Bone marrow (tissue), 2 donors: ENCODE data around the gene CGREF1.
A peak's percentile ranks its signal among the peaks of the same experiment; 100 is the strongest.
"Not testable (repeated sequence)": the region's sequence is repeated elsewhere in the genome, so short reads cannot be mapped to it uniquely, and the experiment has no call there.

ENCODE experiments used
- DNase-seq, 2 donors: peaks; one replicate each; lab custom pipeline; 2025; lab: John Stamatoyannopoulos, UW

The CGREF1 gene

GRCh38 chr2:27111392-27112078 lies 7.4 kb downstream of the CGREF1 start:
- not testable (repeated sequence) for DNase-seq

DNA sequence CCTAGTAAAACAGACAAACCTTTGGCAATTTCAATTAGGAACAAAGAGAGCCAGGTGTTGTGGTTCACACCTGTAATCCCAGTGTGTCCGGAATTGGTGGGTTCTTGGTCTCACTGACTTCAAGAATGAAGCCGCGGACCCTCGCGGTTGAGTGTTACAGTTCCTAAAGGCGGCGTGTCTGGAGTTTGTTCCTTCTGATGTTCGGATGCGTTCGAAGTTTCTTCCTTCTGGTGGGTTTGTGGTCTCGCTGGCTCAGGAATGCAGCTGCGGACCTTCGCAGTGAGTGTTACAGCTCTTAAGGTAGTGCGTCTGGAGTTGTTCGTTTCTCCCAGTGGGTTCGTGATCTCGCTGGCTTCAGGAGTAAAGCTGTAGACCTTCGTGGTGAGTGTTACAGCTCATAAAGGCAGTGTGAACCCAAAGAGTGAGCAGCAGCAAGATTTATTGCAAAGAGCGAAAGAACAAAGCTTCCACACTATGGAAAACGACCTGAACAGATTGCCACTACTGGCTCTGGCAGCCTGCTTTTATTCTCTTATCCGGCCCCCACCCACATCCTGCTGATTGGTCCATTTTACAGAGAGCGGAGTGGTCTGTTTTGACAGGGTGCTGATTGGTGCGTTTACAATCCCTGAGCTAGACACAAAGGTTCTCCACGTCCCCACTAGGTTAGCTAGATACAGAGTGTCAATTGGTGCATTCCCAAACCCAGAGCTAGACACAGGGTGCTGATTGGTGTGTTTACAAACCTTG lies 8.2 kb downstream of the CGREF1 start:
- not testable (repeated sequence) for DNase-seq

DNA sequence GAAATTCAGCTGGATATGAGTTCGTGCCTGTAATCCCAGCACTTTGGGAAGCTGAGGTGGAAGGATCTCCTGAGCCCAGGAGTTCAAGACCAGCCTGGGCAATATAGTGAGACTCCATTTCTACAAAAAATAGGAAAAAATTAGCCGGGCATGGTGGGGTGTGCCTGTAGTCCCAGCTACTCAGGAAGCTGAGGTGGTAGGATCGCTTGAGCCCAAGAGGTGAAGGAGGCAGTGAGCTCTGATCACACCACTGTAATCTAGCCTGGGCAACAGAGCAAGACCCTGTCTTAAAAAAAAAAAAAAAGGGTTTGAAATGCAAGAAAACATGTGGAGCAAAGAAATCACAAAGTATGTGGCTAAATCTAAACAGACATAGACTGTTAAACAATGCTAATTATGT lies 9.8 kb downstream of the CGREF1 start:
- no peak for DNase-seq

DNA sequence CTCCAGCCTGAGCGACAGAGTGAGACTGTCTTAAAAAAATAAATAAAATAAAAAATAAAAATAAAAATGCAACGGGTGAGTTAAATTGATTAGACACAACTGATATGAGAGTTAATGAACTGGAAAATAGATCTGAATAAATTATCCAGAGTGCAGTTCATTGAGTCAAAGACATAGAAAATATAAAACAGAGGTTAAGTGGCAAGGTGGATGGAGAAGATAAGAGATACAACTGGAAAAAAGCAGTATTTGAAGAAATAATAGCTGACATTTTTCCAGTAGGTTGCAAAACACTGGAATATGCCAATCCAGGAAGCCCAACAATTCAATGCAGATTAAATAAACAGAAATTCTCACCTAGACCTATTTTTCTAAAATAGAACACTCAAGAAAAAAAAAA lies 10.7 kb downstream of the CGREF1 start:
- no peak for DNase-seq

GRCh38 chr2:27105981-27106380 lies 12.9 kb downstream of the CGREF1 start:
- DNase-seq = no peak

DNA sequence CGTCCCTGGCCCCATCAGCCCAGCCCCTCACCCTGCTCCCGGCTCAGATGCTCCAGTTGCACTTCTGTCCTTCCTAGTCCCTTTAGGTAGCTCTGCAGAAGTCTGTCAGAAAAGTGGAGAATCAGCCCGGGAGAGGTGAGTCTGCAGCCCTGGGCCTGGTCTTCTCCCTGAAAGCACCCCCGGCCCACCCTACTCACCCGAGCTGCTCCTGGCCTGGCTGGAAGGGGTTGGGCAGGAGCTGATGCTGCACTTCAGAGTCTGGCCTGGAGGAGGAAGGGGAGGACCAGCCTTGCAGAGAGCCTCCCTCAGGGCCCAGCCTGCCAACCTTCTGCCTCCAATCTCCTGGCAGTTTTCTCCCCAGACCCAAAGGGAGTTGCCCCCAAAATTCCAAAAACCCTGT lies 16.6 kb downstream of the CGREF1 start:
- DNase-seq = no peak

GRCh38 chr2:27100036-27100435 lies 18.9 kb downstream of the CGREF1 start:
- no peak for DNase-seq

- no peak for DNase-seq
Measured at GRCh38 chr2:27099334-27099955, 19.5 kb downstream of the CGREF1 start.

GRCh38 chr2:27097341-27097740 lies 21.6 kb downstream of the CGREF1 start:
- DNase-seq = no peak

DNA sequence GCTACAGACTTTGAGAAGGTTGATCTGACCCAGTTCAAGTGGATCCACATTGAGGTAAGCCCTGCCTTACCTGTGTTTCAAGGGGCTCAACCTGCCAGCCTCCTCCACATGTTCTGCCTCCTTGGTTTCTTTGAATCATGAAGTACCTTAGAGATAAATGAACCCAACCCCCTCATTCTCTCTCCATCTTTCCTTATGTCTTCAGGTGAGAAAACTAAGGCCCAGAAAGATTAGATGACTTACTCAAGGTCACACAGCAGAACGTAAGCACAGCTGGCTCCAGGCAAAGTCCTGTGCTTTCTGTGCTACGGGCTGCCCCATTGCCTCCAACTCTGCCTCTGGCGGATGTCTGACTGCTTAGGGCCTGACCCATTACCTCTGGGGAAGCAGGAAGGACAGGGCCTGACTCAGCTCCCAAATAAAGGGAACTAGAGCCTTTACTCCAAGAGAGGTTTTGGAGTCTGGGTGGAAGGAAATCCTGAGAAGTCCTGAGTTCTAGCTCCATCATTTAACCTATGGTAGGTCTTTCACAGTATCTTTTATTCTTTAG lies 22.1 kb downstream of the CGREF1 start:
- DNase-seq = no peak

DNA sequence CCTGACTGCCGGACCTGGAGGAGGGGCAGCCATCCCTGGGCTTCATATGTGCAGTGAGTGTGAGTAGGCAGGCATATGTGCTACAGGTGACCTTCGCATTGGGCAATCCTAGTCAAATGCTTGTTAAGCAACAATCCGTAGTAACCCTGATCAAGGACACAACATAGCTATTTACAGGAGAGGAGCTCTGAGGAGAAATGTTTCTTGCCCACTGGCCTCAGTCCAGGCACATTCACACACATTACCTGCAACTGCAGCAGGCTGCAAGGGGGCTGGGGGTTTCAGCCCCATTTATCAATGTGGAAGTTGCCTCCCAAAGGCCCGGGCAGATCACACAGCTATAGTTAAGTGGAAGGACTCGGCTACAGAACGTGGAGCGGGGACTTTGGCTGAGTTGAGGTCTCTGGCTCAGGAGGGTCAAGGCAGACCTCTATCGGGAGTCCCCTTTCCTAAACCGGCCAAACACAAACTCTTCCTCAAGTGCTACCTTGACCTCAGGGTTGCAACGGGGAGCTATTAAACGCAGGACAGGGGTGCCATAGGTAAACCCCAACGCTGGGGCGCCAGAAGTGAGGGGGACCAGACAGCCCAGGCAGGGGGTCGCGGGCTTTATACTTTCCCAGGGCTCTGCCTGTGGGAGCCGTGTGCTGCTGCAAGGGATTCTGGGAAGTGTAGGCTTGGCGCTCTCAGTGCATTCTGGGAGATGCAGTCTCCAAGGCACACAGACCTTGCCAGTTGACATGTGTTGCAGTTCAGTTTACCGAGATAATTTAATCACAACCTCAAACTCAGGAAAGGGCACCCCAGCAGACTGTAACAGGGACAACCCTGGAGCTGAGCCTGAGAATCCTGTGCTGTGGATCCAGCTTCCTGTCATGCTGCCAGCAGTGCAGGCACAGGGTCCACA lies 22.9 kb downstream of the CGREF1 start:
- peak in 1 of 2 donors; percentile 40 for DNase-seq

GRCh38 chr2:27095427-27095744 lies 23.5 kb downstream of the CGREF1 start:
- no peak for DNase-seq

DNA sequence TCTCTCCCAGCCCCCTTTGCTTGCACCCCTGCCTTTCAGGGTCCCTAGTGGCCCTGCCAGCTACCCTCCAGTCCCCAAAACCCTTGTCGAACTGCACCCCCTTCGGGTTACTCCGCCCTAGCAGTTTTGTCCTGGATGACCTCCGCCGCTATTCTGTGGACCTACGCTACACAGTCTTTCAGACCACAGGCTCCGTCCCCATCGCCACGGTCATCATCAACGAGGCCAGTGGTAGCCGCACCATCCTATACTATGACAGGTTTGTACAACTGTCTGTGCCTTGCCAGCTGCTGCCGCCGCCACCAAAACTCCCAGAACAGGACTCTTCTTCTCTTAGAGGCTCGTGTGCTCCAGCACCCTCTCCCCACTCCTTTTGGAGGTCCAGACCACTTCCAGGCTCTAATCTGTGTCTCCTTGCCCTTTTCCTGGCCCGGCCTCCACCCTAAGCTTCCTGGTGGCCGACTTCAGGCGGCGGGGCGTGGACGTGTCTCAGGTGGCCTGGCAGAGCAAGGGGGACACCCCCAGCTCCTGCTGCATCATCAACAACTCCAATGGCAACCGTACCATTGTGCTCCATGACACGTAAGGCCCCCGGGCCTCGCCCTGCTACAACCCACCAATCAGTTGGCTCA lies 24.5 kb downstream of the CGREF1 start:
- DNase-seq = no peak

DNA sequence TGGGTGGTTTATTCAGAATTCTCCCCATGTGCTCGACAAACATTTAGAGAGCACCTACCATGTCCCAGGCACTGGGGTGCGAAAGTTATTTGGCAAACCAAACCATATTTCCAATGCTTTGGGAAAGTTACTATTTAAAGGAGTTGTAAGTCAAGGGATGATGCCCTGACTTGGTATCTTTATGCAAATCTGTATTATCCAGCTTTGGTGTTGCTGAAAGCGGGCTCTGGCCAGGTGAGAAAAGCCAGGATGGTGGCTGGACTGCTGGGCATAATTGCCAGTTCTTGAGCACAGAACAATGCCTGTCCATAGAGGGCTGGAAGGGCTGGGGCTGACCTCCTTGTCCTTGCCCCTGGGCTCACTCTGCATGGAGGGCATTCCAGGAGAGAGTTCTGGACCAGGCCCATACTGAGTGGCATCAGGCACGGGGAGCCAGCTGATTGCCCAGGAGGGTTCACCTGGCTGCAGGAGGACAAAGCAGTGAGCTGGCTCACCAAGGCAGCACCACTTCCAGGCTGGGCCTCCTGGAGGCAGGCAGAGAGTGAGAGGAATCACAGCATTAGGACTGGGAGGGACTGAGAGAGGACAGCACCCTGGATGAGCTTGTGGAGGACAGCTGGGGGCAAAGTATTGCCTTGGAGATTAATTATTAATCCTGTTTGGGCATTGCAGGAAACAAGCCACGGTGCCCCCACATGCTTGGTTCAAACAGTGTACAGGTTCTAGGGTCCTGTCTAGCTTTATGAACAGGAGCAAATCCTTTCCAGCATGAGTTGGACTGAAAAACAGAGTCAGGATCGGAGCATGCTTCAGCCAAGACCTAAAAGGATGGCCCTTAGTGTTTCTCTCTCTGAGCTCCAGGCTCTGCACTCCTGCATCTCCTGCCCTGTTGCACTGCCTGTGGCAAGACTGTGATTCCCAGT lies 25.2 kb downstream of the CGREF1 start:
- no peak for DNase-seq

- no peak for DNase-seq
Measured at GRCh38 chr2:27092696-27093429, 26.1 kb downstream of the CGREF1 start.

- no peak for DNase-seq
Measured at GRCh38 chr2:27091746-27092695, 26.9 kb downstream of the CGREF1 start.

DNA sequence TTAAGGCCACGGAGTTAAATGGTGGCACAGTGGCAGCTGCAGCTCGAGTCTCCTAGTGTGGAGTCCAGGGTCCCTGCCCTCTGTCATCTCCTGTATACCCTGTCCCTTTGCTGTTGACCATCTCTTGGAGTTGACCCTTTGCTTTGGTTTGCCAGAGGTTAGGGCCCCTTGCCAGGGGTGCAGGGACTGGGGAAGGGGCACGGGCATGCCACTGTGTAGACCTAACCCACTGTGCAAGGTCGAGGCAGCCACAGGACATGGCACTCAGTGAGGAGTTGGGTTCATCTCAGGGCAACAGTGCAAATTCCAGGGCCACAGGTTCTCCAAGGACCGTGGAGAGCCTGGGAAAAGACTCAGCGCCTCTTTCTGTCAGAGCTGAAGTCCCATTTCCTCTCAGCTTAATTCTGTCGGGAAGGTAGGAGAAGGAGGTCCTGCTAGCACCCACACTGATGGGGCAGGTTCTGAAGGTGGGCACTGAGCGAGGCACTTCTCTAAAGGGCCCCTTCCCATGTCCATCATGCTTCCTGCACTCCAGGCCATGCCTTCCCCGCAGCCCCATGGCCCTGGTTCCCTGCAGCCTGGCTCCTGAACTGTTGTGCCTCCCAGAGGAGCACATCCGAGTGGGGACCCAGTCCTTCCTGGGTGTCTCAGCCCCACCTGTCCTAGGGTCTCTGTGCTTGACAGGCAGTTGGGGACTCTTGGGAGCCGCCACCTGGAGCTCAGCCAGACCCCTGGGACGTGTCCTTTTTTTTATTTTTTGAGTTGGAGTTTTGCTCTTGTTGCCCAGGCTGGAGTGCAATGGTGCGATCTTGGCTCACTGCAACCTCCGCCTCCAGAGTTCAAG lies 29.6 kb downstream of the CGREF1 start:
- DNase-seq = no peak

DNA sequence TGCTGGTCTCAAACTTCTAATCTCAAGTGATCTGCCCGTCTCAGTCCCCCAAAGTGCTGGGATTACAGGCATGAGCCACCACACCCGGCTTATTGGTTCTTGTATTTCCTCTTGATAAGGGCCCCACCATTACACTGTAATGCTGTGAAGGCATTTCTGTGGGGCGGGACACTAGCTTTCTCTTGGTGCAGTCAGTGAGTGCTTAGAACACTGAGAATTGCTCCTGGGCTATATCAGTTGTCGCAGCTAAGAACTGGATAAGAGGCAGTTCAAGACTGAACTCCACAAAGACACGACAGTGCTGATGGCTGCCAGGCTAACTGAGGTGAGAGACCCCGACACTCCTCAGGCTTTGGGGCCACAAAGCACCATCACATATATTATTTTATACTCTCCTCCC lies 30.3 kb downstream of the CGREF1 start:
- DNase-seq = no peak
